Spinal cord (tissue), 10 donors: ENCODE results near the gene IGFBP2. TPM values are rescaled to one million over a fixed set of nuclear protein-coding genes. Genes with fewer than 3 reads are reported as not detected.
A peak's percentile ranks its signal among the peaks of the same experiment; 100 is the strongest.

Source experiments
- DNase-seq, 6 donors: peaks; one replicate each; pipeline versions ENCODE4 v3.0.0 to v3.0.0-alpha.2; 2013 to 2015; ENCODE audit warnings: low spot score in 6 of 6, low read depth in 4 of 6
- H3K27ac ChIP-seq: one replicate; pipeline ENCODE4 v1.5.1; 2013; ENCODE audit warnings: low read depth, low read length, control low read depth
- H3K27me3 ChIP-seq: one replicate; pipeline ENCODE4 v1.6.1; 2013; ENCODE audit warnings: low read length; ENCODE audit not compliant: control insufficient read depth, insufficient read depth
- H3K36me3 ChIP-seq: one replicate; pipeline ENCODE4 v1.6.1; 2013; ENCODE audit warnings: low read length; ENCODE audit not compliant: control insufficient read depth, insufficient read depth
- H3K4me1 ChIP-seq: one replicate; pipeline ENCODE4 v1.6.1; 2013; ENCODE audit warnings: low read length; ENCODE audit not compliant: control insufficient read depth, insufficient read depth
- H3K4me3 ChIP-seq: one replicate; pipeline ENCODE4 v1.5.1; 2013; ENCODE audit warnings: low read depth, low read length, control low read depth
- H3K9me3 ChIP-seq: one replicate; pipeline ENCODE4 v1.6.1; 2013; ENCODE audit warnings: low read length; ENCODE audit not compliant: control insufficient read depth, insufficient read depth
- WGBS: methylation state at CpG from one replicate; pipeline ENCODE4 v1.1.5; 2013; ENCODE audit warnings: missing lambda C conversion rate; ENCODE audit not compliant: insufficient coverage; 5-methylcytosine and 5-hydroxymethylcytosine counted together
- polyA plus RNA-seq, 2 donors: library from polyadenylated mRNA; unstranded; fragments of 120-200 nt; gene quantifications; one replicate each; pipeline ENCODE4 v1.2.1, GENCODE V29; 2013; ENCODE audit not compliant: insufficient read length in 2 of 2
- total RNA-seq, 2 donors: library from RNA; depleted of rRNA in 1 of 2; stranded (reverse); fragments of 120-200 nt in 1 of 2; fragments of >200 nt in 1 of 2; gene quantifications; one replicate each; pipeline versions ENCODE4 v1.2.3 to v1.2.4, GENCODE V29; 2013 to 2014
- donor health status: healthy.

IGFBP2 gene
- total and polyA plus RNA-seq, 4 donors, result 176 to 741 (median 225) TPM

GRCh38 chr2:216659276-216659675 lies 26.1 kb downstream of the IGFBP2 start:
- Histone ChIP-seq H3K27me3 (no peaks in the 10 kb centered on the region), H3K4me1 (peaks cover 37% of the 10 kb centered on the region), H3K4me3 (no peak overlapping the region), H3K36me3 (peaks cover 49% of the 10 kb centered on the region), H3K9me3 (no peaks in the 10 kb centered on the region), H3K27ac (peak overlapping the region; percentile 10)
- 46% methylated on average over 6 of the region's 6 CpGs for WGBS
- DNase-seq, result no peak

- peaks cover 61% of the 10 kb centered on the region for H3K36me3 ChIP-seq
- H3K4me1 ChIP-seq, result peaks cover 44% of the 10 kb centered on the region
- H3K27me3 ChIP-seq, result no peaks in the 10 kb centered on the region
- no peak for DNase-seq
- H3K27ac ChIP-seq, result no peak overlapping the region
- WGBS, result 90% methylated on average over 9 of the region's 10 CpGs
- H3K9me3 ChIP-seq, result no peaks in the 10 kb centered on the region
- no peak overlapping the region for H3K4me3 ChIP-seq
These were observed 27.3 kb downstream of the IGFBP2 start for GRCh38 chr2:216660496-216660895.

- no peaks in the 10 kb centered on the region for H3K9me3 ChIP-seq
- no peak overlapping the region for H3K27ac ChIP-seq
- H3K4me3 ChIP-seq, result no peak overlapping the region
- no peaks in the 10 kb centered on the region for H3K27me3 ChIP-seq
- WGBS, result 96% methylated on average over 4 of the region's 5 CpGs
- peaks cover 48% of the 10 kb centered on the region for H3K4me1 ChIP-seq
- DNase-seq, result no peak
- H3K36me3 ChIP-seq, result peaks cover 61% of the 10 kb centered on the region
These were observed 27.8 kb downstream of the IGFBP2 start for GRCh38 chr2:216661051-216661450.

- DNase-seq, result peak in 2 of 6 donors; percentile 49 to 53
- no peak overlapping the region for H3K27ac ChIP-seq
- H3K4me1 ChIP-seq, result peaks cover 54% of the 10 kb centered on the region
- H3K9me3 ChIP-seq, result no peaks in the 10 kb centered on the region
- H3K4me3 ChIP-seq, result no peak overlapping the region
- H3K36me3 ChIP-seq, result peaks cover 55% of the 10 kb centered on the region
- WGBS, result 65% methylated on average over 17 of the region's 20 CpGs
- no peaks in the 10 kb centered on the region for H3K27me3 ChIP-seq
These were observed 28.6 kb downstream of the IGFBP2 start for GRCh38 chr2:216661639-216662375.

GRCh38 chr2:216663106-216663505 lies 29.9 kb downstream of the IGFBP2 start:
- WGBS, result 92% methylated on average over 1 of the region's 1 CpG
- peaks cover 50% of the 10 kb centered on the region for H3K36me3 ChIP-seq
- H3K4me1 ChIP-seq, result peaks cover 43% of the 10 kb centered on the region

GRCh38 chr2:216663846-216664245 lies 30.6 kb downstream of the IGFBP2 start:
- Histone ChIP-seq H3K27ac (no peak overlapping the region), H3K36me3 (peaks cover 50% of the 10 kb centered on the region)
- 93% methylated on average over 3 of the region's 18 CpGs for WGBS

More at GRCh38 chr2:216663106-216663505, 29.9 kb downstream of the IGFBP2 start:
- Histone ChIP-seq H3K9me3 (no peaks in the 10 kb centered on the region), H3K4me3 (no peak overlapping the region), H3K27ac (no peak overlapping the region), H3K27me3 (no peaks in the 10 kb centered on the region)
- DNase-seq, result no peak

GRCh38 chr2:216664593-216665034 lies 31.4 kb downstream of the IGFBP2 start:
- WGBS, result 94% methylated on average over 3 of the region's 6 CpGs
- Histone ChIP-seq H3K27me3 (no peaks in the 10 kb centered on the region), H3K9me3 (no peaks in the 10 kb centered on the region), H3K36me3 (peaks cover 50% of the 10 kb centered on the region), H3K27ac (no peak overlapping the region), H3K4me3 (no peak overlapping the region), H3K4me1 (peaks cover 31% of the 10 kb centered on the region)
- DNase-seq, result no peak

More at GRCh38 chr2:216663846-216664245, 30.6 kb downstream of the IGFBP2 start:
- no peak for DNase-seq
- Histone ChIP-seq H3K27me3 (no peaks in the 10 kb centered on the region), H3K4me3 (no peak overlapping the region), H3K4me1 (peaks cover 39% of the 10 kb centered on the region), H3K9me3 (no peaks in the 10 kb centered on the region)

- Histone ChIP-seq H3K4me3 (no peak overlapping the region), H3K9me3 (no peaks in the 10 kb centered on the region), H3K36me3 (peaks cover 49% of the 10 kb centered on the region), H3K27me3 (no peaks in the 10 kb centered on the region), H3K27ac (no peak overlapping the region), H3K4me1 (peaks cover 28% of the 10 kb centered on the region)
- 45% methylated on average over 2 of the region's 7 CpGs for whole genome bisulfite sequencing
- peak in 2 of 6 donors; percentile 36 to 62 for DNase-seq
These were observed 32.0 kb downstream of the IGFBP2 start for GRCh38 chr2:216665242-216665641.

- Histone ChIP-seq H3K9me3 (no peaks in the 10 kb centered on the region), H3K27ac (no peak overlapping the region), H3K27me3 (no peaks in the 10 kb centered on the region), H3K4me3 (no peak overlapping the region), H3K4me1 (peaks cover 28% of the 10 kb centered on the region), H3K36me3 (peaks cover 44% of the 10 kb centered on the region)
- DNase-seq, result peak in 2 of 6 donors; percentile 72 to 87
- WGBS, result 12% methylated on average over 11 of the region's 12 CpGs
These were observed 32.5 kb downstream of the IGFBP2 start for GRCh38 chr2:216665717-216666116.
